Left renal cortex interstitium (tissue), 4 donors: ENCODE data around the gene ACO1. TPM values are rescaled to one million over a fixed set of nuclear protein-coding genes. Genes with fewer than 3 reads are reported as not detected.

Experiments used
- DNase-seq, 4 donors: peaks; one replicate each; pipeline ENCODE4 v3.0.0-alpha.2; 2013; ENCODE audit warnings: low read depth in 4 of 4, low spot score in 2 of 4, missing footprints in 1 of 4
- polyA plus RNA-seq, 4 donors: library from polyadenylated mRNA; unstranded; fragments of 120-200 nt; gene quantifications; one replicate each; pipeline ENCODE4 v1.2.1, GENCODE V29; 2013; ENCODE audit not compliant: insufficient read length in 4 of 4

Gene ACO1
- polyA plus RNA-seq, 4 donors = 43.0 to 55.4 (median 45.5) TPM

DNA sequence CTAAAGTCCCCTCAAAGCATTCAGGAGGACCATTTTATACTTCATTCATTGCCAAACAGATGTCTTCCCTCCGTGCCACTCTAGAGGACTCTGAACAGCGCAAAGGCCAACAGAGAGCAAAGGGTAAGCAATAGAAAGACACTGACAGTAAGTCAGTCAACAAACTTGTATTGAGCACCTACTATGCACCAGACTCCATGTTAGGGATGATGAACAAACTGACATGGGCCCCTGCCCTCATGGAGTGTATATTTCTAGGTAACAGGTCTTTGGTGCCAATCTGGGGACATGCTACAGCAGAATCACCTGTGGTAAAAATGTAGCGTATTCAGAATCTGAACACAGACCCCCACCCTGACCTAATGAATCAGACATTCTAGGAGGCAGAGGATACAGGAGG lies 3.5 kb upstream of the ACO1 start:
- DNase-seq = no peak

DNA sequence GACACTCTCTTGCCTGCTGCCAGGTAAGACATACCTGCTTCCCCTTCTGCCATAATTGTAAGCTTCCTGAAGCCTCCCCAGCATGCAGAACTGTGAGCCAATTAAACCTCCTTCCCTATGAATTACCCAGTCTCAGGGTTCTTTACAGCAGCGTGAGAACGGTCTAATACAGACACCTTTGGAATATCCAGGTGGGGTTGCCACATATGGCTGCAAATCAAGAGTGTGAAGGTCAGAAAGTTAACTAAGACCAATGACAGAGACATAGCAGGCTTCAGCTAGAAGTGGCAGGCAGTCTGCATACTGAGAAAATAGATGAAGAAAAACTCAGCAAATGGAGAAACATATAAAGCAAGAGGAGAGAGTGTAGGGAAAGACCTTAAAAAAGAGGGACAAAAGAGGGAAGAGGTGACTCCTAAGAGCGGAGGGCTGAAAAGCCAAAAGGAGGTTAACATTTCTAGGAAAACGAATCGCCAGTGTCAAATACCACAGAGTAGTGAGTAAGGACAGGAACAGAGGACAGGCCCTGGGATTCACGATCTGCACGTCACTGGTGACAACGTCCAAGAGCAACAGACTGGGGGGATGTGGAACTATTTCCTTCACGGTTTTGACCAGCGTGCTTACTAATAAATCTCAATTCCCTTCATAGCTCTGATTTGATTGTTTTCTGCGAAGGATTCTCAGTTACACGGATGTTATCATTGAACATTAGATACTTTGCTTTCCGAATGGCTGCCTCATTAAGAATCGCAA lies 1.7 kb upstream of the ACO1 start:
- DNase-seq = no peak

DNA sequence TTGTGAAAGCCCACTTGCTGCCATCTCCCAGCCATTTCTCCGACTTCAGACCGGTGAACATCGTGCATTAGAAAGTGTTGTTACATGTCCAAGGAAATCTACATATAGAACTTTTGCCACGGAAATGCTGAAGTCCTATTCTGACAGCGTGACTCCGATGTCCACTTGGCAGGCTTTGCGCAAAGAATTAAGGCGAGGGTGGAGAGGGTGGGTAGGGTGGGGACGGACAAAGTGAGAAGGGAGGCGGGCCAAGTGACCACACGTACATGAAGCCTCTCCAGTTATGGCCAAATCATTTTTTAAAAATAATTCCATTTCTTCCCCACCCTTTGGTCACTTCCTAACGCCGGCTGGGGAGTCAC lies 460 bp upstream of the ACO1 start:
- peak in 1 of 4 donors; percentile 16 for DNase-seq

GRCh38 chr9:32385152-32385884 lies 875 bp downstream of the ACO1 start:
- no peak for DNase-seq

DNA sequence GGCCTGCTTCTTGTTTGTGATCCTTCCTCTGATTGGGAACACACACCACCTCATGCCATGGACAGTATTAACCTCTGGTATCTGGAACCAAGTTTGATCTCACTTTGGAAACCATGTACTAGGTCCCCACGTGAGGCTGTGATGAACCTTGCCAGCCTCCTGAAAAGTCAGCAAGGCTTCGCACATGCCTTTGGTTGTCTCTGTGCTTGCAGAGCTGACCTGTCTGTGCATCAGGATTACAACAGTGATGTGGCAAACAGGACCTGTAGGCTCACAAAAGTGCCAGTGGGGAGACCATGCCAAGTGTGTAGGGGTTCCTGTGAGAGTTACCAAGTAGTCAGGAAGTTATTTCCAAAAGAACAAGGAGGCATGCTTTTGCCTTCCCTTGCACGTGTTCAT lies 1.4 kb downstream of the ACO1 start:
- no peak for DNase-seq

DNA sequence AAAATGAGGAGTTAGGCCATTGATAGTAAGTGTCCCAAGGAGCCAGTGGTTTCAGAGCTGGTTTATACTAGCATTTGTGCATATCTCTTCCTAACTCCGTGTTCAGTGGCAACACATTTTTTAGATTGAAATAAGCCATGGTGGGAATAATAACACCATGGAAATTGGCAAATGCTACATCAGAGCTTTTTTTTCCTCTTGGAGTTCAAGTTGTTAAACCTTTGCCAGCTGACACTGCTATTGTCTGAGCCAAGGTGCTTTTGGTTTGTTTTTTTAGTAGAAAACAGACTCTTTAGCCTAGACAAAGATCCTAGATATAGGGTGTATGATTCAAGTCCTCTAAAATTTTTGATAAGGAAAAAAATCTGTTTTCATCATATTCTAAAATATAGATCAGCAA lies 2.8 kb downstream of the ACO1 start:
- no peak for DNase-seq

DNA sequence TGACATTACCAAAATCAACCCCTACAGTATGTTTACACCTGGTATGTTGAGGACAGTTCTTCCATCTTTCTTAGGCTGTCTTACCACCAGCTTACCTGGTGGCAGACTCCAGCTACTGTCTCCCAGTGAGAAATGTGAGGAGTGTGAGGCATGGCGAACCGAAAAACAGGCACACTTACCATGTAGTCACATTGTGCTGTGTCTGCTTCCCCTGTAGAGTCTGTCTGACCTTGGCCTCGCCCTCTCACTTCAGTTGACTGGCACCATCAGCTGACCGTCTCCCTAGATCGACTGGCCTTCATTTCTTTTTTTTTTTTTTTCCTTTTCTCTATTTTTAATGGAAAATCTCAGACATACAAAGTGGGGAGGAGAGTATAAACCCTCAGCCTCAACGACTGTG lies 4.9 kb downstream of the ACO1 start:
- no peak for DNase-seq

GRCh38 chr9:32393911-32394310 lies 9.5 kb downstream of the ACO1 start:
- no peak for DNase-seq

DNA sequence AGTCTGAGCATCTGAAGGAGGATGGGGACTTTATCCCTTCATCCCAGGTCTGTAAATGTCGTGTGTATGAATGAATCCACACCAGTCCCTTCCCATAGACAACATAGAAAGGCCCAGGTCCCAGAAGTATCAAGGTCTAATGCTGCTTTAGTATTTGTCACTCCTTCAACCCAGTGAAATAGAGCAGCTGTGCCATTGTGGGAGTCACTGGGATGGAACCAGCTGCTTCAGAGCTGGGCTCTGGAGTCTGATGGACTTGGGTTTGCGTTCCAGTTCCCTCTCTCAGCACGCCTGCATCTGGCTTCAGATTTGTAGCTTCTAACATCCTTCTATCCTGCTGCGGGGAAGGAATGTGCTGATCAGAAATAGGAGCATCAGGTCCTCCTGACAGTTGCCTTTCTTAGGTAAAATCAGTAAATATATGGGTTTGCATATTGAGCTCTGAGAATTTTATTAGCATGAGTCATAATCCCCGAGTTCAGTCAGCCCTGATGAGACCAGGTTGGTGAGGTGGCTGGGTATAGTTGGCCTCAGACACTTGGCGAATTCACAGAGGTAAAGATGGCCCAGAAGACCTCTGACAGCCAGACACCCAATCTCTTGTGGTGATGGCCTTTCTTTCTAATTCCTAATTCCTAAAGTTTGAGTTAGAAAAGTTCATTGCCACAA lies 10.1 kb downstream of the ACO1 start:
- DNase-seq = no peak

- no peak for DNase-seq
Observed at GRCh38 chr9:32395510-32396216, 11.2 kb downstream of the ACO1 start.

- DNase-seq = no peak
Observed at GRCh38 chr9:32398207-32398606, 13.8 kb downstream of the ACO1 start.

- DNase-seq = no peak
Observed at GRCh38 chr9:32399110-32399815, 14.8 kb downstream of the ACO1 start.

DNA sequence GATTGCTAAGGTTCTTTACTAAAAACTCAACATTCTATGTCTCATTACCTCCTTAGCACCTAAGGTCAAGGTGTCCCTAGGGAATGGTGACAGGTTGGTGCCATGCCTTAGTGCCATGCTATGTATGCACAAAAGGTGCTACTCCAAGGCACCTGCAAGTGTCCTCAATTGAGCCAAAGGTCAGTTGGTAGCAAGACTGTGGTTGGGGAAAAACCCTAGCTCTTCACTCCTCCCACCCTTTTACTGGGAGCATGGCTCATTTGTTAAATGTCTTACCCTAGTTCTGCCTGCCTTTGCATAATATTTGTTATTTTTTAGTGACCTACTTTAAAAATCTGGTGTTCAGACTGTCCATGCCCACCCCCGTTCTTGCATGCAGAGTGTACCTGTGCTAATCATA lies 17.0 kb downstream of the ACO1 start:
- DNase-seq = no peak

DNA sequence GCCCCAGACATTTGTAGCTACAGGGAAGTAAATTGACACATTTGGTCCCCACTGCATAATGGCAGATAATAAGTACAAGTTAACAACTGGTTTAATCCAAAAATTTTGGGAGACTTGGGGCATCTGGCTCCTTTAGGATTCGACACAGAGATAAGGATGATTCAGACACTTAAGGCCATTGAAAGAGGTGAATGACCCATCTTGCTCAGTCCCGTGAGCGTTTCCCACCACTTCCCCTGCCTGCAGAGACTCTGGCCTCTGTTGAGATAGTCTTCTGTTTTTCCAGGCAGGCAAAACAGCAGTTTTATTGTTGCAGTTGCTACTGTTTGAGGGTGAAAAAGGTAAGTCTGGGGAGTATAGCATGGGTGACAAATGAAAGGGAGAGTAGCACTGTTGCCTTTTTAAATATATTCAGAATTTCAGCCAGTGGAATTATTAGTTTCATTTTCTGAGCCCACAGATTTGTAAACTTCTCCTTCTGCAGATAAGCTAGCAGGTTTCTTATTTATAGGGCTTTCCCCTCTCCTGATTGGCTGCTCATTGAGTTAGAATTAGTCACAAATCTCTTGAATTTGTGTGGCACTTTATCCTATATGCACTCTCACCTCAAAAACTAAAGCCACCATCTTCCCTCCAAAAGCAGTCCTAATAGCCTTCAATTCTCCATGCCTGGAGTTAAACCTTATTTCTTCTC lies 19.3 kb downstream of the ACO1 start:
- no peak for DNase-seq

GRCh38 chr9:32404402-32404801 lies 20.0 kb downstream of the ACO1 start:
- DNase-seq = no peak

DNA sequence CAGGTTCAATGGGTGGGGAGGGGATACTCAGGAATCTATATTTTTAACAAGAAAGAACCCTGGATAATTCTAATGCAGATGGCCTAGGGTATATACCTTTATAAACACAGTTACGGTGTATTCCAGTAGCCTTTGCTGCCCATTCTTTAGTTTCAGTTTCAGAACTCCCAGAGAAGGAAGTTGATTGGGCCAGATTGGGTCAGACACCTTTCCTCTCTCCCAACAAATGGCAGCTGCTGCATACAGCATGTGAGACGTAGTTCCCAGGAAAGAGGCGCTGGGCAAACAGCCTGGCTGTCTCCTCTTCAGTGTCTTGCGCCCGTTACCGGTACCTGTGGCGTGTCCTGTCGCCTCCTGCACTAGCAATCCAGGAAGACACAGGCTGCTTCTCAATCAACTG lies 20.4 kb downstream of the ACO1 start:
- DNase-seq = no peak

DNA sequence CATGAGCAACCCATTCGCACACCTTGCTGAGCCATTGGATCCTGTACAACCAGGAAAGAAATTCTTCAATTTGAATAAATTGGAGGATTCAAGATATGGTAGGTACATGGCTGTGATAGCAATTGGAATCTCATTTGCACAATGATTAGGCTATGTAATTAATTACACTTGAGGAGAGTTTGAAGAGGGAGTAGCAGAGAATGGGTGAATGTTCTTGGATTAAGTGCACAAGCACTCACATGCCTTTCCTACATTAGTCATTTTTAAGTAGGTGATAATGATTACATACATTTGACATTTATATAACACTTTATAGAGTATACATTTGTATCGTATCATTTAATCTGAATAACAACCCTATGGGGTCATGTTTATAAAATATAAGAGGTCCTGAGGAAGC lies 21.1 kb downstream of the ACO1 start:
- DNase-seq = no peak

- no peak for DNase-seq
Observed at GRCh38 chr9:32406046-32406445, 21.6 kb downstream of the ACO1 start.

- no peak for DNase-seq
Observed at GRCh38 chr9:32411753-32412152, 27.3 kb downstream of the ACO1 start.

DNA sequence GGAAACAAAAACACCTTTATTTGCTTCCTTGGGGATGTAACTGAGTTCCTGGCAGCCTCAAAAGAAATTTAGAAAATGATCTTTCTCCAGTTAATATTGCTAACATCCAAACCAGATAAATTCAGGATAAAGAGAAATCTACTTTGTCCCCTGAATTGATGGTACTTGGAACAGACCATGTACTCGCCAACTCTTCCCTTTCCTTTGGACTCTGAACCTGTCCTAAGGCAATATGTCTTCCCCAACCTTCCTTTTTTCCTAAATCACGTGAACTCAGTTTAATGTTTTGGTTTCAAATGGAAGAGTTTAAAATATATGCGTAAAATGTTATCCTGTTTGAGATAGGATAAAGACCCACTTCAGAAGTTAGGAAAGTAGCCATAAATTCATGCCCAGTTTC lies 28.0 kb downstream of the ACO1 start:
- DNase-seq = no peak
